ENCODE data around the gene HGF. TPM values are rescaled to one million over a fixed set of nuclear protein-coding genes. Genes with fewer than 3 reads are reported as not detected.

Gene HGF
- total and polyA plus RNA-seq, 2 of the 8 experiments (the other 6 are each of a cell fraction or from before 2014, with no cell fraction given) = 0.05 to 0.60 TPM

DNA sequence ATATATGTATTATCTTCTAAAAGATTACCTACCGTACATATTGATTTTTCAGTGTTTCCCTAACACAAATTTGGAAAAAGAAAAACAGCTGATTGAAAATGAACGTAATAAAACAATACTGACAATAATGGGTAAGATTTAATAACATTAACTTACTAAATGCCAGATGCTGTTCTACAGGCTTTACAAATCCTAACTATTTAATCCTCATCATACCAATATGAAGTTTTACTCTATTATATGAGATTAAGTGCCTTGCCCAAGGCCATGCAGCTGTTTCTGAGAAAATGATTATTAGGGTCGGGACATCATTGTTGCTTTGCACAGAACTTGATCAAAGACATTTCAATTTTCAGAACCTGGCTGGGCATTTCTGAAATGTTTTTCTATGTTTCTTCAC lies 104.6 kb downstream of the HGF start:
- CTCF ChIA-PET (ENCODE audit: partially characterized antibody) = interaction anchor here (1.1 to 1.7 kb wide), 3 partner anchors 11 to 19 kb away, joined by 3 to 5 read pairs (median 3); no protein-coding TSS in a partner anchor
- Histone ChIP-seq H2BK12ac (ENCODE audit: low read depth, low read length) (no peak overlapping the region), H3K4me1 (replicated peaks in 1 of 4; ENCODE audit: control insufficient read depth in 3 of 4, insufficient read depth in 4 of 4, low read length in 3 of 4) (peaks cover 2 to 8% (median 3%) of the 10 kb centered on the region in 4 experiments; a peak in 6 of 7 replicates), H4K20me1 (replicated peaks in 1 of 2; ENCODE audit: control insufficient read depth in 1 of 2, insufficient read depth in 2 of 2, low read length in 2 of 2) (no peaks in the 10 kb centered on the region), H4K8ac (ENCODE audit: extremely low read depth, insufficient read depth, low read length) (no peak overlapping the region), H3K9me3 (ENCODE audit: insufficient read depth in 2 of 2, low read depth in 1 of 2, low read length in 1 of 2) (no peaks in the 10 kb centered on the region), H3K23ac (ENCODE audit: insufficient read length) (no peak overlapping the region), H2BK20ac (ENCODE audit: low read length) (no peak overlapping the region), H3K4me2 (ENCODE audit: insufficient read depth in 1 of 2, low read depth in 2 of 2, low read length in 2 of 2) (no peak overlapping the region), H2BK5ac (ENCODE audit: low read depth, low read length) (no peak overlapping the region), H3K4ac (replicated peaks; ENCODE audit: insufficient read length, low read depth, low read length) (no peak overlapping the region), H3K56ac (replicated peaks; ENCODE audit: insufficient read length, low read depth, low read length) (no peak overlapping the region), H3K27me3 (replicated peaks in 1 of 4; ENCODE audit: control insufficient read depth in 3 of 4, extremely low read depth in 1 of 4, insufficient read depth in 3 of 4, low read length in 3 of 4) (no peaks in the 10 kb centered on the region), H3K14ac (ENCODE audit: insufficient read length) (no peak overlapping the region), H2BK120ac (replicated peaks; ENCODE audit: low read depth, low read length) (no peak overlapping the region), H3K9ac (replicated peaks in 1 of 4; ENCODE audit: extremely low read depth in 1 of 4, low read depth in 3 of 4, low read length in 3 of 4) (no peak overlapping the region), H3K4me3 (ENCODE audit: extremely low read depth in 1 of 4, insufficient read depth in 2 of 4, low read depth in 3 of 4, low read length in 4 of 4) (no peak overlapping the region), H3K27ac (ENCODE audit: low read depth, low read length) (no peak overlapping the region), H3K36me3 (ENCODE audit: control insufficient read depth in 2 of 4, insufficient read depth in 4 of 4, low read length in 3 of 4) (no peaks in the 10 kb centered on the region), H3K23me2 (ENCODE audit: low read depth, low read length) (no peaks in the 10 kb centered on the region), H3K79me1 (ENCODE audit: low read depth, low read length) (no peaks in the 10 kb centered on the region), H2AFZ (ENCODE audit: low read length) (no peak overlapping the region), H4K5ac (ENCODE audit: insufficient read length, low read depth, low read length) (no peak overlapping the region), H2BK15ac (ENCODE audit: low read length) (no peak overlapping the region), H4K91ac (replicated peaks; ENCODE audit: insufficient read length, low read length) (no peak overlapping the region), H3K18ac (ENCODE audit: extremely low read depth, low read length) (no peak overlapping the region), H3K79me2 (ENCODE audit: control insufficient read depth in 1 of 2, insufficient read depth in 2 of 2, low read length in 2 of 2) (no peaks in the 10 kb centered on the region), H2AK5ac (ENCODE audit: low read depth, low read length) (no peak overlapping the region)
- FAIRE-seq = no peak
- POLR2A ChIA-PET (ENCODE audit: partially characterized antibody) = interaction anchor here (1.7 kb wide), 1 partner anchor 12 kb away, joined by 3 read pairs; no protein-coding TSS in a partner anchor
- DNase-seq (ENCODE audit: low read depth in 1 of 2, low spot score in 2 of 2) = no peak
- 83% methylated on average over 3 of the region's 3 CpGs; no CpG with 5 or more reads in 1 of the 2 experiments for WGBS, 2 experiments (ENCODE audit: extremely low coverage in 1 of 2, insufficient coverage in 1 of 2, insufficient read length in 1 of 2, insufficient replicate concordance in 2 of 2, low coverage in 1 of 2, low lambda C conversion rate in 2 of 2, missing lambda C conversion rate in 1 of 2)
- TF ChIP-seq CBX8 (IDR thresholded peaks at IDR 0.05; ENCODE audit: borderline replicate concordance, low read depth, low read length) (no peak), NRF1 (IDR thresholded peaks at IDR 0.05; ENCODE audit: low read depth, low read length) (no peak), KDM5A (IDR thresholded peaks at IDR 0.05; ENCODE audit: low read length) (no peak), CHD2 (IDR thresholded peaks at IDR 0.05; ENCODE audit: low read length) (no peak), BRCA1 (IDR thresholded peaks at IDR 0.05; ENCODE audit: low read depth, low read length) (no peak), SAP30 (IDR thresholded peaks at IDR 0.05; ENCODE audit: insufficient read depth, insufficient replicate concordance, low read length) (no peak), POU5F1 (IDR thresholded peaks at IDR 0.05; ENCODE audit: low read depth, low read length) (no peak)
- TF ChIP-seq, protein P1, sequence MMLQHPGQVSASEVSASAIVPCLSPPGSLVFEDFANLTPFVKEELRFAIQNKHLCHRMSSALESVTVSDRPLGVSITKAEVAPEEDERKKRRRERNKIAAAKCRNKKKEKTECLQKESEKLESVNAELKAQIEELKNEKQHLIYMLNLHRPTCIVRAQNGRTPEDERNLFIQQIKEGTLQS (IDR thresholded peaks at IDR 0.05; ENCODE audit: insufficient read depth, low read depth, low read length) = no peak
- TF ChIP-seq, protein P2, sequence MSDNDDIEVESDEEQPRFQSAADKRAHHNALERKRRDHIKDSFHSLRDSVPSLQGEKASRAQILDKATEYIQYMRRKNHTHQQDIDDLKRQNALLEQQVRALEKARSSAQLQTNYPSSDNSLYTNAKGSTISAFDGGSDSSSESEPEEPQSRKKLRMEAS (IDR thresholded peaks at IDR 0.05) = no peak
